GM12878 (cell line): ENCODE measurements around the gene WIPF1. TPM values are rescaled to one million over a fixed set of nuclear protein-coding genes. Genes with fewer than 3 reads are reported as not detected.

Experiments
- CEBPB ChIP-seq, 2 experiments: fragments of 150-350 bp in 1 of 2; IDR thresholded peaks; 2 replicates each; pipeline ENCODE4 v1.6.1; 2012 to 2014; ENCODE audit warnings: low read depth in 2 of 2, low read length in 2 of 2, borderline replicate concordance in 1 of 2, inconsistent platforms in 1 of 2
- DPF2 ChIP-seq: fragments of 450-650 bp; IDR thresholded peaks from 2 replicates; pipeline ENCODE4 v1.6.1; 2017; ENCODE audit warnings: mild to moderate bottlenecking
- EED ChIP-seq: sonication (generic); IDR thresholded peaks from 2 replicates; pipeline ENCODE4 v1.6.1; 2016; ENCODE audit warnings: antibody characterized with exemption, low read depth
- ESRRA ChIP-seq: IDR thresholded peaks from 2 replicates; pipeline ENCODE4 v1.6.1; 2012; ENCODE audit warnings: mild to moderate bottlenecking, low read length, improper control_type of control experiment
- ETV6 ChIP-seq, 2 experiments: fragments of 450-650 bp in 1 of 2; IDR thresholded peaks in 1 of 2; conservative IDR thresholded peaks in 1 of 2; 2 replicates each; pipeline ENCODE4 v1.6.1; 2014; ENCODE audit warnings: antibody characterized with exemption in 1 of 2, borderline replicate concordance in 1 of 2, low read depth in 1 of 2, mild to moderate bottlenecking in 1 of 2, moderate library complexity in 1 of 2
- NFYA ChIP-seq: IDR thresholded peaks from 2 replicates; pipeline ENCODE4 v1.6.1; 2011; ENCODE audit warnings: low read depth, mild to moderate bottlenecking, low read length, improper control_type of control experiment, borderline replicate concordance
- NR2C2 ChIP-seq: IDR thresholded peaks from 2 replicates; pipeline ENCODE4 v1.6.1; 2011; ENCODE audit warnings: borderline replicate concordance, low read depth; ENCODE audit not compliant: control insufficient read depth, insufficient read length
- NRF1 ChIP-seq: conservative IDR thresholded peaks from 2 replicates; pipeline ENCODE4 v1.6.1; 2011; ENCODE audit warnings: mild to moderate bottlenecking, low read depth, low read length, improper control_type of control experiment
- PAX8 ChIP-seq: fragments of 450-650 bp; IDR thresholded peaks from 2 replicates; pipeline ENCODE4 v1.6.1; 2017; ENCODE audit warnings: mild to moderate bottlenecking, moderate library complexity
- RAD21 ChIP-seq: IDR thresholded peaks from 2 replicates; pipeline ENCODE4 v1.6.1; 2011; ENCODE audit warnings: mild to moderate bottlenecking, low read depth, low read length, moderate library complexity; ENCODE audit not compliant: insufficient read depth
- TAF1 ChIP-seq: IDR thresholded peaks from 2 replicates; pipeline ENCODE4 v1.6.1; 2011; ENCODE audit warnings: mild to moderate bottlenecking, low read depth, low read length, borderline replicate concordance
- TCF3 ChIP-seq: IDR thresholded peaks from 2 replicates; pipeline ENCODE4 v1.6.1; 2012; ENCODE audit warnings: low read depth, mild to moderate bottlenecking, low read length, borderline replicate concordance; ENCODE audit not compliant: insufficient read depth
- YY1 ChIP-seq: IDR thresholded peaks from 2 replicates; pipeline ENCODE4 v1.6.1; 2011; ENCODE audit warnings: low read depth, mild to moderate bottlenecking, low read length
- ZZZ3 ChIP-seq: IDR thresholded peaks from 2 replicates; pipeline ENCODE4 v1.6.1; 2011; ENCODE audit warnings: low read depth; ENCODE audit not compliant: control insufficient read depth, insufficient read length
- polyA plus RNA-seq, 11 experiments: library from polyadenylated mRNA; depleted of rRNA in 4 of 11; unstranded in 6 of 11; stranded (reverse) in 5 of 11; fragments of >200 nt; fragmentation: Nextera tagmentation in 4 of 11; fragmentation: Illumina TruSeq in 1 of 11; extraction: Ambion mirVana in 4 of 11; extraction: Trizol in 1 of 11; gene quantifications; 1 replicate in 1 of 11; 2 replicates in 10 of 11; pipeline versions ENCODE4 v1.2.1 to v1.2.3, GENCODE V29; 2011 to 2016; ENCODE audit warnings: inconsistent platforms in 2 of 11, missing spikeins in 2 of 11, low read depth in 1 of 11
- total RNA-seq, 4 experiments: library from RNA; depleted of rRNA in 3 of 4; stranded (reverse); fragments of >200 nt in 3 of 4; fragmentation: Illumina TruSeq in 1 of 4; extraction: Trizol in 1 of 4; gene quantifications; 2 replicates each; pipeline versions ENCODE4 v1.2.1 to v1.2.3, GENCODE V29; 2013 to 2021
- TF ChIP-seq, protein P1 (sequence below): fragments of 150-350 bp; IDR thresholded peaks from 2 replicates; pipeline ENCODE4 v1.6.1; 2014; ENCODE audit warnings: mild to moderate bottlenecking, low read depth, low read length
- TF ChIP-seq, protein P2 (sequence below): IDR thresholded peaks from 2 replicates; pipeline ENCODE4 v1.6.1; 2012; ENCODE audit warnings: improper control_type of control experiment, low read depth, low read length; ENCODE audit not compliant: insufficient replicate concordance
- TF ChIP-seq, protein P3 (sequence below), 3 experiments: IDR thresholded peaks in 2 of 3; conservative IDR thresholded peaks in 1 of 3; 2 replicates each; pipeline ENCODE4 v1.5.1; 2011; ENCODE audit warnings: low read depth in 3 of 3, low read length in 3 of 3, mild to moderate bottlenecking in 3 of 3, control low read depth in 2 of 3, moderate library complexity in 2 of 3, inconsistent platforms in 1 of 3, mixed read lengths in 1 of 3; ENCODE audit not compliant: control insufficient read depth in 2 of 3, insufficient read depth in 1 of 3; ENCODE audit errors: extremely low read depth in 1 of 3
- TF ChIP-seq, protein P4 (sequence below): IDR thresholded peaks from 2 replicates; pipeline ENCODE4 v1.6.1; 2011; ENCODE audit warnings: low read depth, low read length, improper control_type of control experiment, borderline replicate concordance

Gene WIPF1
- total and polyA plus RNA-seq, 10 of the 15 experiments (the other 5 are each of a cell fraction or from before 2014, with no cell fraction given), result 23.1 to 188 (median 68.9) TPM

DNA sequence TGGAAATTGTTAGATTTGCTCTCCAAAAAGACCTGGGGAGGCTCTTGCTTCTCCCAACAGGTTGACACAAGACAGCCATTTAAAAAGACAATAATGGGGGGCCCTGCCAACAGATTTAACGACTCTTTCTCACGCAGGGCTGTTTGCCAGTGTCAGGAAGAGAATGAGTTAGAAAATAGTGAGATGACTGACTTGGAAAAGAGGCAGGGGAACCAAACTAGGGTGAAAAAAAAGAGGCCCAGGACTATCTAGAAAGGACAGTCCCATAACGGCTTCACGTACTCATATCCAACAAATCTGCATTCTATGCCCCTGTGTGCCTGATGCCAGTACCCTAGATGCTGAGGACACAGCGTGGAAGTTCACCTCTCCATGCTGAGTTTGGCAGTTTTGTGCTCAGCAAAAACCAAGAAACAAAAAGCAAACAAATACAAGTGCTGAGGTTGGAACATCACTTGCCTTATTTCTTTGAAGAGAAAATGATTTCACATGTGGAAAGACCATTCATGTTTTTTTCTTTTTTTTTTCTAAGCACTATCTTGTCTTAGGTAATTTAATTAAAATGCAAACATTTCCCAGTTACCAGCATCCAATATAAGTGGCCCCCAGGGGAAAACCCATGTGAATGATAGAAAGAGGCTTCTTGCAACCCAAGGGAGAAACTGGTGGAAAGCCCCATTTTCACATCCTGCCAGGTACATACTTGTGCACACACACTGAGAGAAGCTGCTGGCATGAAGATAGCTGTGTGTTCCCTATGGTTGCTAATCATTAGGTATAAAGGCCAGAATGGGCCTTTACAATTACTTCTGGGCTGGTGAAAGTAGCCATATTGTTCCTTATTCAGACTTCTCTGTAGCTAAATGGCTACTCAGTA, 10.6 kb upstream of the WIPF1 start (continued):
- TF ChIP-seq NR2C2, result no peak
- TF ChIP-seq, protein P1, sequence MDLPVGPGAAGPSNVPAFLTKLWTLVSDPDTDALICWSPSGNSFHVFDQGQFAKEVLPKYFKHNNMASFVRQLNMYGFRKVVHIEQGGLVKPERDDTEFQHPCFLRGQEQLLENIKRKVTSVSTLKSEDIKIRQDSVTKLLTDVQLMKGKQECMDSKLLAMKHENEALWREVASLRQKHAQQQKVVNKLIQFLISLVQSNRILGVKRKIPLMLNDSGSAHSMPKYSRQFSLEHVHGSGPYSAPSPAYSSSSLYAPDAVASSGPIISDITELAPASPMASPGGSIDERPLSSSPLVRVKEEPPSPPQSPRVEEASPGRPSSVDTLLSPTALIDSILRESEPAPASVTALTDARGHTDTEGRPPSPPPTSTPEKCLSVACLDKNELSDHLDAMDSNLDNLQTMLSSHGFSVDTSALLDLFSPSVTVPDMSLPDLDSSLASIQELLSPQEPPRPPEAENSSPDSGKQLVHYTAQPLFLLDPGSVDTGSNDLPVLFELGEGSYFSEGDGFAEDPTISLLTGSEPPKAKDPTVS, result no peak
- 0 out of 2 replicates have a peak, but pooled peaks have one; percentile 15 for TF ChIP-seq TAF1
- TF ChIP-seq NFYA, result no peak
- TF ChIP-seq TCF3, result no peak
- TF ChIP-seq ESRRA, result no peak
- no peak for TF ChIP-seq NRF1
- TF ChIP-seq RAD21, result no peak
- peak; percentile 66 for TF ChIP-seq EED
- TF ChIP-seq DPF2, result 0 out of 2 replicates have a peak, but pooled peaks have one; percentile 24
- TF ChIP-seq PAX8, result no peak
- TF ChIP-seq, protein P2, sequence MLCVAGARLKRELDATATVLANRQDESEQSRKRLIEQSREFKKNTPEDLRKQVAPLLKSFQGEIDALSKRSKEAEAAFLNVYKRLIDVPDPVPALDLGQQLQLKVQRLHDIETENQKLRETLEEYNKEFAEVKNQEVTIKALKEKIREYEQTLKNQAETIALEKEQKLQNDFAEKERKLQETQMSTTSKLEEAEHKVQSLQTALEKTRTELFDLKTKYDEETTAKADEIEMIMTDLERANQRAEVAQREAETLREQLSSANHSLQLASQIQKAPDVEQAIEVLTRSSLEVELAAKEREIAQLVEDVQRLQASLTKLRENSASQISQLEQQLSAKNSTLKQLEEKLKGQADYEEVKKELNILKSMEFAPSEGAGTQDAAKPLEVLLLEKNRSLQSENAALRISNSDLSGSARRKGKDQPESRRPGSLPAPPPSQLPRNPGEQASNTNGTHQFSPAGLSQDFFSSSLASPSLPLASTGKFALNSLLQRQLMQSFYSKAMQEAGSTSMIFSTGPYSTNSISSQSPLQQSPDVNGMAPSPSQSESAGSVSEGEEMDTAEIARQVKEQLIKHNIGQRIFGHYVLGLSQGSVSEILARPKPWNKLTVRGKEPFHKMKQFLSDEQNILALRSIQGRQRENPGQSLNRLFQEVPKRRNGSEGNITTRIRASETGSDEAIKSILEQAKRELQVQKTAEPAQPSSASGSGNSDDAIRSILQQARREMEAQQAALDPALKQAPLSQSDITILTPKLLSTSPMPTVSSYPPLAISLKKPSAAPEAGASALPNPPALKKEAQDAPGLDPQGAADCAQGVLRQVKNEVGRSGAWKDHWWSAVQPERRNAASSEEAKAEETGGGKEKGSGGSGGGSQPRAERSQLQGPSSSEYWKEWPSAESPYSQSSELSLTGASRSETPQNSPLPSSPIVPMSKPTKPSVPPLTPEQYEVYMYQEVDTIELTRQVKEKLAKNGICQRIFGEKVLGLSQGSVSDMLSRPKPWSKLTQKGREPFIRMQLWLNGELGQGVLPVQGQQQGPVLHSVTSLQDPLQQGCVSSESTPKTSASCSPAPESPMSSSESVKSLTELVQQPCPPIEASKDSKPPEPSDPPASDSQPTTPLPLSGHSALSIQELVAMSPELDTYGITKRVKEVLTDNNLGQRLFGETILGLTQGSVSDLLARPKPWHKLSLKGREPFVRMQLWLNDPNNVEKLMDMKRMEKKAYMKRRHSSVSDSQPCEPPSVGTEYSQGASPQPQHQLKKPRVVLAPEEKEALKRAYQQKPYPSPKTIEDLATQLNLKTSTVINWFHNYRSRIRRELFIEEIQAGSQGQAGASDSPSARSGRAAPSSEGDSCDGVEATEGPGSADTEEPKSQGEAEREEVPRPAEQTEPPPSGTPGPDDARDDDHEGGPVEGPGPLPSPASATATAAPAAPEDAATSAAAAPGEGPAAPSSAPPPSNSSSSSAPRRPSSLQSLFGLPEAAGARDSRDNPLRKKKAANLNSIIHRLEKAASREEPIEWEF, result peak; percentile 96
- TF ChIP-seq CEBPB (IDR thresholded peaks at IDR 0.05; ENCODE audit: borderline replicate concordance in 1 of 2, low read depth in 2 of 2, low read length in 2 of 2), result no peak
- no peak for TF ChIP-seq ETV6 (conservative IDR thresholded peaks at IDR 0.05 in 1 of 2, IDR thresholded peaks at IDR 0.05 in 1 of 2; ENCODE audit: borderline replicate concordance in 1 of 2, low read depth in 1 of 2)
- TF ChIP-seq, protein P3, sequence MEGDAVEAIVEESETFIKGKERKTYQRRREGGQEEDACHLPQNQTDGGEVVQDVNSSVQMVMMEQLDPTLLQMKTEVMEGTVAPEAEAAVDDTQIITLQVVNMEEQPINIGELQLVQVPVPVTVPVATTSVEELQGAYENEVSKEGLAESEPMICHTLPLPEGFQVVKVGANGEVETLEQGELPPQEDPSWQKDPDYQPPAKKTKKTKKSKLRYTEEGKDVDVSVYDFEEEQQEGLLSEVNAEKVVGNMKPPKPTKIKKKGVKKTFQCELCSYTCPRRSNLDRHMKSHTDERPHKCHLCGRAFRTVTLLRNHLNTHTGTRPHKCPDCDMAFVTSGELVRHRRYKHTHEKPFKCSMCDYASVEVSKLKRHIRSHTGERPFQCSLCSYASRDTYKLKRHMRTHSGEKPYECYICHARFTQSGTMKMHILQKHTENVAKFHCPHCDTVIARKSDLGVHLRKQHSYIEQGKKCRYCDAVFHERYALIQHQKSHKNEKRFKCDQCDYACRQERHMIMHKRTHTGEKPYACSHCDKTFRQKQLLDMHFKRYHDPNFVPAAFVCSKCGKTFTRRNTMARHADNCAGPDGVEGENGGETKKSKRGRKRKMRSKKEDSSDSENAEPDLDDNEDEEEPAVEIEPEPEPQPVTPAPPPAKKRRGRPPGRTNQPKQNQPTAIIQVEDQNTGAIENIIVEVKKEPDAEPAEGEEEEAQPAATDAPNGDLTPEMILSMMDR (IDR thresholded peaks at IDR 0.05 in 2 of 3, conservative IDR thresholded peaks at IDR 0.05 in 1 of 3; ENCODE audit: control insufficient read depth in 2 of 3, extremely low read depth in 1 of 3, insufficient read depth in 1 of 3, low read depth in 3 of 3, low read length in 3 of 3), result no peak
- TF ChIP-seq, protein P4, sequence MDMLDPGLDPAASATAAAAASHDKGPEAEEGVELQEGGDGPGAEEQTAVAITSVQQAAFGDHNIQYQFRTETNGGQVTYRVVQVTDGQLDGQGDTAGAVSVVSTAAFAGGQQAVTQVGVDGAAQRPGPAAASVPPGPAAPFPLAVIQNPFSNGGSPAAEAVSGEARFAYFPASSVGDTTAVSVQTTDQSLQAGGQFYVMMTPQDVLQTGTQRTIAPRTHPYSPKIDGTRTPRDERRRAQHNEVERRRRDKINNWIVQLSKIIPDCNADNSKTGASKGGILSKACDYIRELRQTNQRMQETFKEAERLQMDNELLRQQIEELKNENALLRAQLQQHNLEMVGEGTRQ, result no peak
- peak; percentile 50; the same call in 1 of the 2 replicates for TF ChIP-seq YY1
- no peak for TF ChIP-seq ZZZ3
